T-helper 17 cell (primary cell): ENCODE measurements around the gene SEC14L6. TPM values are rescaled to one million over a fixed set of nuclear protein-coding genes. Genes with fewer than 3 reads are reported as not detected.

Source experiments
- ATAC-seq: fragments of 150-1000 bp; cut with Tn5 transposase; 2 replicates; pipeline ENCODE4 v1.10.0; 2021; ENCODE audit warnings: mild to moderate bottlenecking, moderate library complexity
- DNase-seq, 3 donors: peaks; one replicate each; pipeline versions ENCODE4 v3.0.0 to v3.0.0-alpha.2; 2020 to 2021
- H3K9me3 ChIP-seq: one replicate; pipeline ENCODE4 v1.7.0; 2013; ENCODE audit warnings: low read length, mild to moderate bottlenecking; ENCODE audit not compliant: control insufficient read depth, poor library complexity, severe bottlenecking
- H3K27ac Mint-ChIP-seq: one replicate; pipeline ENCODE4 v1.8.0; 2022; ENCODE audit warnings: mild to moderate bottlenecking, moderate library complexity, mixed read lengths
- H3K27me3 Mint-ChIP-seq: one replicate; pipeline ENCODE4 v1.8.0; 2022; ENCODE audit warnings: mixed read lengths
- H3K36me3 Mint-ChIP-seq: one replicate; pipeline ENCODE4 v1.8.0; 2022; ENCODE audit warnings: low read depth, mixed read lengths
- H3K4me1 Mint-ChIP-seq: one replicate; pipeline ENCODE4 v1.8.0; 2022; ENCODE audit warnings: mild to moderate bottlenecking, mixed read lengths
- H3K4me3 Mint-ChIP-seq: one replicate; pipeline ENCODE4 v1.8.0; 2022; ENCODE audit warnings: mild to moderate bottlenecking, moderate library complexity, mixed read lengths
- total RNA-seq, 4 donors: library from RNA in 2 of 4; stranded (reverse) in 2 of 4; gene quantifications; one replicate each; pipeline ENCODE4 v1.2.3 and lab custom pipeline; 2022 to 2026

Gene SEC14L6
- total RNA-seq, 2 donors from 2014 or later: not detected

DNA sequence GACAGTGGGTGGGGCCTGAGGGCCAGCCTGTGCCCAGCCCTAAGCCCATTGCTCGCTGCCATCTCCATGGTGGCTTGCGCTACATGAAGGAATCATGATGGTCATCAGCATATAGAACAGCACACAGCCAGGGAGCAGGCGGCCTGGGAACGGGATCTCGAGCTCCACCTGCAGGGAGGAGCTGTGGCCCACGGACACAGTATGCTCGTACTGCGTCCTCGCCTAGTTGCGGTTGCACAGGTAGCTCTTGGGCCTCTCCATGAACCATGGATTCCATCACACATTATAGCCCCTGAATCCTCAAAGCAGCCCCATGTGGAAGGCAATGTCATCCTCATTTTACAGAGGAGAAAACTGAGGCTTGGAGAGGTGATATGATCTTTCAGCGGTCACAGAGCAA, 56.1 kb downstream of the SEC14L6 start:
- Mint-ChIP-seq H3K27me3 (peaks cover 34% of the 10 kb centered on the region), H3K4me1 (no peaks in the 10 kb centered on the region), H3K4me3 (no peak overlapping the region), H3K27ac (no peak overlapping the region), H3K36me3 (no peaks in the 10 kb centered on the region)
- H3K9me3 ChIP-seq: no peaks in the 10 kb centered on the region
- DNase-seq (no peak), ATAC-seq (no peak)

DNA sequence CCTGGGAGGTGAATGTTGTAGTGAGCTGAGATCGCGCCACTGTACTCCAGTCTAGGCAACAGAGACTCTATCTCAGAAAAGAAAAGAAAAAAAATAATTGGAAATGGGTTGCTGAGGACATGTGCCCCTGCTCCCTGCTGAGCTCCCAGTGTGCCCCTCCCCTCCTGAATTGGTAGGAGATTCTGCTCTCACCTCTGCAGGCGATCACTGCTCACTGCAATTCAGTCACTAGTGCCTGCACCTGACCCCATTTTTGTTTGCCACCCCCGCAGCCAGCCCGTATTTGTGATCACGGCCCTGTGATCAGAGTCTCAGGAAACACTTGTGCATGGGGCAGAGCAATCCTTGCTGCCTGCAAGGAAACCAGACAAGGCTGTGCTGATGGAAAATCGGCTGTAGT, 58.4 kb downstream of the SEC14L6 start:
- H3K9me3 ChIP-seq: no peaks in the 10 kb centered on the region
- H3K27ac Mint-ChIP-seq: no peak overlapping the region
- H3K4me1 Mint-ChIP-seq: no peaks in the 10 kb centered on the region
- no peaks in the 10 kb centered on the region for H3K36me3 Mint-ChIP-seq
- ATAC-seq (no peak), DNase-seq (no peak)
- H3K27me3 Mint-ChIP-seq: peaks cover 20% of the 10 kb centered on the region
- no peak overlapping the region for H3K4me3 Mint-ChIP-seq

DNA sequence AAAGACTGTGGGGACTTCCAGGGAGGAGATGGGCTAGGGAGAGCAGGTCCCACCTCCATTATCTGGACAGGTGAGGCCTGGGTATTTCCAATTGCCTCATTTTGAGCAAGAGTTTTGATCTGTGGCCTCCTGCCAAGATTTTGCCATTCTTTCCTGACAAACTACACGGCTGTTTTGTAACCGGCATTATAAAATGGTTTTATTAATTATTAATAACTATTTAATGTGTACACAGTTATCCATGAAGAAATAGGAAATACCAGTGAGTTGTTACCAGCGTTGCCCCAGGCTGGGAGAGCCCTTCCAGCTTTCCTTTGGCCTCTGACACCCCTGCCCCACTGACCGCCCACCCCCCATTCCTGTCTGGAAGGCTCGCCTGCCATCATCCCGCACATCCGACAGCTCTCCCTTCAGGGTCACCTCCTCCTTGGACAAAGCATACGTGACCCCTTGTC, 59.9 kb downstream of the SEC14L6 start:
- Mint-ChIP-seq H3K4me1 (no peaks in the 10 kb centered on the region), H3K27me3 (peaks cover 20% of the 10 kb centered on the region), H3K27ac (no peak overlapping the region), H3K36me3 (no peaks in the 10 kb centered on the region), H3K4me3 (no peak overlapping the region)
- ATAC-seq (no peak), DNase-seq (no peak)
- no peaks in the 10 kb centered on the region for H3K9me3 ChIP-seq

DNA sequence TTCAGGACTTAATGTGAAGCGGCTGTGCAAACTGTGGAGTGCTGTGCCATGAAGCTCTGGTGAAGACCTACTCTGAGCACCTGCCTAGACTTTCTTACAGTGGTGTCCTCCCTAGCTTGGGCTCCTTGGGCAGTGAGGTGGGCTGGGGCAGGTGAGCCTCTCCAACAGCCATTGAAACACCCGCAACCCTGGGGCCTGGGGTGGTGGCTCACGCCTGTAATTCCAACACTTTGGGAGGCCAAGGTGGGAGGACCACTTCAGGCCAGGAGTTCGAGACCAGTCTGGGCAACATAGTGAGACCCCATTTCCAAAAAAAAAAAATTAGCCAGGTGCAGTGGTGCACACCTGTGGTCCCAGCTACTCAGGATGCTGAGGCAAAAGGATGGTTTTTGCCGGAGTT, 60.4 kb downstream of the SEC14L6 start:
- H3K9me3 ChIP-seq: no peaks in the 10 kb centered on the region
- ATAC-seq (no peak), DNase-seq (no peak)
- H3K27me3 Mint-ChIP-seq: peaks cover 25% of the 10 kb centered on the region
- H3K4me3 Mint-ChIP-seq: no peak overlapping the region
- H3K4me1 Mint-ChIP-seq: no peaks in the 10 kb centered on the region
- no peaks in the 10 kb centered on the region for H3K36me3 Mint-ChIP-seq
- H3K27ac Mint-ChIP-seq: no peak overlapping the region

DNA sequence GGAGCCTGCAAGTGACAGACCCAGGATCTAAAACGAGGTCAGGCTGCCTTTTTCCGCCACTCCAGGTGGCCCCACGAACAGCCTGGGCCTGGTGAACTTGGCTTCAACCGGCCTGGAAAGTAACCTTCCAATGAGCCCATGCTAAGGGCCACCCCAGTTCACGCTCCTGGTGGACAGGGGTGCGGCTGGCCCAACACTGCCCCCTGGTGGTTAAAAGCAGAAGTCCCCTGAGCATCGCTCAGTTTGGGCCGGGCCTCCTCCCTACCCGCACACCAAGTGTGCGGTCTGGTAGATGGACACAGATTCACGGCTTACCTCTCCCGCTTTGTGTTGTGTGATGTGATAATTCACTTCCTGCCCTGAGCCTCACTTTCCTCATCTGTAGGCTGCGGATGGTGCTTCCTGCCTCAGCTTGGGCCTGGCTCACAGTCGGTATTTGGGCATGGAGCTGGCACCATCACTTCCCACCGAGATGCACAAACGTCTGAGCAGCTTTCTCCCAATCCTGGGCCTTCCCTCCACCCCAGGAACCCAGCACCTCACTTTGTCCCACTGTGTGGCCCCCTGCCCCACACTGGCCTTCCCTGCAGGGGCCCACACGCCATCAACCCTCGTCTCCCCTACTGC, 61.1 kb downstream of the SEC14L6 start:
- peaks cover 18% of the 10 kb centered on the region for H3K27me3 Mint-ChIP-seq
- DNase-seq: peak; percentile 53 to 74 (median 62)
- no peaks in the 10 kb centered on the region for H3K36me3 Mint-ChIP-seq
- peak; percentile 99 for ATAC-seq
- no peak overlapping the region for H3K4me3 Mint-ChIP-seq
- no peaks in the 10 kb centered on the region for H3K4me1 Mint-ChIP-seq
- H3K27ac Mint-ChIP-seq: peak overlapping the region; percentile 32
- no peaks in the 10 kb centered on the region for H3K9me3 ChIP-seq

DNA sequence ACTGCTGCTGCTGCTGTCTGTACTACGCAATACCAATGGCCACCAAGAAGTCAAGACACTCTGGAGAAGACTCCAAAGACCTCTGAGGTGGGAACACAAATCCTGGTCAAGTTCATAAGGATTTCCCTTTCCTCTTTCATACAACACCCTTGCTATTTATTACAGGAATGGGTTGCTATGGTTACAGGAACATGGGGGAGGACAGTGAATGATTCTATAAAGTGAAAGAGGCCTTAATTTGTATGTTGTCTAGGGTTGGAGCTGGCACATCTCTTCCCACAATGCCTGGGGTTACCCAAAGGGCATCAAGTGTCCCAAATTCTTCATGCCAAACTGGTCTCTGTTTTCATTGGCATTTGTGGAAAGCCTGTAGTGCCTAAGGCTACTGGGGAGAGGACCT, 63.4 kb downstream of the SEC14L6 start:
- H3K27ac Mint-ChIP-seq: peak overlapping the region; percentile 14
- no peak overlapping the region for H3K4me3 Mint-ChIP-seq
- no peak for ATAC-seq
- H3K9me3 ChIP-seq: no peaks in the 10 kb centered on the region
- no peaks in the 10 kb centered on the region for H3K4me1 Mint-ChIP-seq
- no peaks in the 10 kb centered on the region for H3K36me3 Mint-ChIP-seq
- no peak for DNase-seq
- peaks cover 20% of the 10 kb centered on the region for H3K27me3 Mint-ChIP-seq

DNA sequence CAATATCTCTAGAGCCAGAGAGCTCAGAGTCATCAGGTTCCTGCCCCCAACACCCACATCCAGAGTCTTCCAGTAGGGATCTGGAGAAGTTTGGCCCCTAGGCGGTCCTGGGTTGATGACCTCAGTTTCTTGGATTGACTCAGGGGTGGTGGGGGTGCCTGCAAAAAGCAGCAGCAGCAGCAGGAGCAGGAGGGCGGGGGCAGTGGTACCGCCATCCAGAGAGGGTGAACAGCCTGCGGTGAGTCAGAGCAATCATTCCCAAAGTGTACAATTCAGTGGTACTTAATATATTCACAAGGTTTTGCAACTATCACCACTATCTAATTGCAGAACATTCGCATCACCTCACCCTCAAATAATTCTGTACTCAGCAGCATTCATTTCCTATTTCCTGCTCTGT, 64.8 kb downstream of the SEC14L6 start:
- no peak overlapping the region for H3K27ac Mint-ChIP-seq

DNA sequence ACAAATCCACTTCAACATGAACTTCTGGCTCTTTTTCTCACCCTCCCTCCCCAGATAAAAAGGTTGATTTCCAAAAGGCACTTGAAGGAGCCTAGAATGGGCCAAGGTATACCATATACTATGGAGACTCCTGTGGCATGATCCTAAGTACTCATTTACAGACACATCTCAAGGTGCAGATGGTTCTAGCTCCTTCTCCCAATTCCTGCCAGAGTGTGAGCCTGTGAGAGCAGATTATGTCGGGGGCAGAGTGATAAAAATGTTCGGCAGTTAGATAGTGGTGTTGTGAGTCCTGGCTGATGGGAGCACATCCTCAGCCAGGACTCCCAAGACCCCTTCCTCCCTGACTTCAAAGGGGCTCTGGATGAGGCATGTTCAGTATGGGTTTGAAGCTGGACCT, 66.6 kb downstream of the SEC14L6 start:
- no peaks in the 10 kb centered on the region for H3K9me3 ChIP-seq
- H3K4me1 Mint-ChIP-seq: peaks cover 5% of the 10 kb centered on the region
- H3K36me3 Mint-ChIP-seq: no peaks in the 10 kb centered on the region
- peaks cover 26% of the 10 kb centered on the region for H3K27me3 Mint-ChIP-seq
- no peak overlapping the region for H3K4me3 Mint-ChIP-seq
- no peak overlapping the region for H3K27ac Mint-ChIP-seq
- no peak for DNase-seq
- no peak for ATAC-seq

More for the DNA sequence above, 64.8 kb downstream of the SEC14L6 start:
- Mint-ChIP-seq H3K4me1 (peaks cover 3% of the 10 kb centered on the region), H3K27me3 (peaks cover 20% of the 10 kb centered on the region), H3K4me3 (no peak overlapping the region), H3K36me3 (no peaks in the 10 kb centered on the region)
- H3K9me3 ChIP-seq: no peaks in the 10 kb centered on the region
- DNase-seq: no peak
- ATAC-seq: no peak

DNA sequence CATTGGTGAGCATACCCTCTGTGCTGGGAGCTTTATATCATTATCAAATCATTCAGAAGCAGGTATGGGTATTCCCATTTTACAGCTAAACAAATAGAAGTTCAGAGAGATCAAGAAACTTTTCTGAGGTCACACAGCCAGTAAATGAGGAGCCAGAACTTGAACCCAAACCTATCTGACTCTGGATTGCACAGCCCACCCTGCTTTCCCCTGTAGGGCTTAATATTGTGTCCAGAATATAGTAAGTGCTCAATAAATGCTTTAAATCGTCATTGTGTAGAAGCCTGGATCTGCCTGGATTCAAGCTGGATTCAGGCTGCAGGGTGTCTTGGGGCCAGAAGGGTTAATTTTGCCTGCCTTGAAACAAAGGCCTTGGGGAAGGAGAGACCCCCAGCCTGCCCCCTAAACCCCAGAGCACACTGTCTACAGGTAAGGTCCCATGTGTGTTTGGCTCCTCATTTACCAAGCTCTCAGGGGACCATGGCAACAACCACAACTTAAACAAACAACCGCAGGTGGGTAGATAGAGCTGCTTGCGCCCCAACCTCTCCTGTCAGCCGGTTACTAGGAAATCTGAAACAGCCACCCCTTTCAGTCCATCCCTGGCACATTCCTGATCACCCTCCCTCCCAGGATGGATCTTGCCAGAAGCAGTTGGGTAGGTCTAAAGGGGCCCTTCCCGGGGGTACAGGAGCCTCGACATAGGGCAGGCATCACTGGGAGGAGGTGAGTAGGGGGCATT, 71.7 kb downstream of the SEC14L6 start:
- H3K9me3 ChIP-seq: no peaks in the 10 kb centered on the region
- peaks cover 11% of the 10 kb centered on the region for H3K27me3 Mint-ChIP-seq
- H3K4me1 Mint-ChIP-seq: peaks cover 17% of the 10 kb centered on the region
- ATAC-seq (peak; percentile 94), DNase-seq (no peak)
- no peak overlapping the region for H3K4me3 Mint-ChIP-seq
- peak overlapping the region; percentile 72 for H3K27ac Mint-ChIP-seq
- peaks cover 3% of the 10 kb centered on the region for H3K36me3 Mint-ChIP-seq

DNA sequence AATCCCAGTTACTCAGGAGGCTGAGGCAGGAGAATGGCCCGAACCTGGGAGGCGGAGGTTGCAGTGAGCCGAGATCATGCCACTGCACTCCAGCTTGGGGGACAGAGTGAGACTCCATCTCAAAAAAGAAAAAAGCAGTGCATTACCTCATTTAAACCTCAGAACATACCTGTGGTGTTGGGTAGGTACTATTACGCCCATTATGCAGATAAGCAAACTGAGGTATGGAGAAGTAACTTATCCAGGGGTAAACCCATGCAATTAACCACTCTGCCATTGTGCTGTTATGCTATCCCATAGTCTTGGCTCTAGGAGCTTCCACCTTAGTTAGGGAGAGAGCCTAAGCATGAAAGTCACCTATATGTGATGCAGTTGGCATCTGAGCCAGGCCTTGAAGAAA, 72.4 kb downstream of the SEC14L6 start:
- no peak for DNase-seq
- H3K36me3 Mint-ChIP-seq: peaks cover 3% of the 10 kb centered on the region
- H3K27ac Mint-ChIP-seq: peak overlapping the region; percentile 72
- H3K27me3 Mint-ChIP-seq: peaks cover 10% of the 10 kb centered on the region
- ATAC-seq: no peak
- no peaks in the 10 kb centered on the region for H3K9me3 ChIP-seq
- no peak overlapping the region for H3K4me3 Mint-ChIP-seq
- H3K4me1 Mint-ChIP-seq: peaks cover 17% of the 10 kb centered on the region

DNA sequence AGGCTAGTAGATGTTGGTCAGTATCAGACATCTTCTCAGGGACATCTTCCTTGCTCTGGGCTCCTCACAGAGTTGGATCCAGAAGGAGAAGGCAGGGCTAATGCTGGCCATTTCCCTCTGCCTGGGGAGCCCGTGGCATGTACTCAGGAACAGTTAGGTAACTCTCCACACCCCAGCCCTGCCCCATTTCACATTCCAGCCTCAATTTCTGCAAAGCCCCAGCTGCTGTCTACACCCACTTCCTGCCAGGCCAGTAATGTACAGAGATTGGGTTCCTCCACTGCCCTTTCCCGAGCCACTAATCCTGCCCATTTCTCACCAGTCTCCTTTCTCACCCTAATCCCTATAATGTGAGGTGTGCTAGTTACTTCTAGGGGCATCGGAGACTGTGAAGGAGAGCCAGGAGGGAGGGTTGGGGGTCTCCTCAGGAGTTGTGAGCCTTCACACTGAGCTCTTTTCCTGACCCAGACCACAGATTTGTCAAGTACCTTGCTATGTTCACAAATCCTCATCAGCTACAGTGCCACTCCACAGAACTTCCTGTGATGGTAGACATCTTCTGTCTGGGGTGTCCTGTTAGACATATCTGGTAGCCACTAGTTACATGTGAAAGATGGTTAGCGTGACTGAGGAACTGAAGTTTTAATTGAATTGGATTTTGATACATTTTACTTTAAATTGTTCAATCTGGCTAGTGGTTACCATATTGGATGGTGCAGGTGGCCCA, 73.4 kb downstream of the SEC14L6 start:
- Mint-ChIP-seq H3K27ac (no peak overlapping the region), H3K36me3 (peaks cover 3% of the 10 kb centered on the region), H3K4me3 (no peak overlapping the region), H3K27me3 (peaks cover 10% of the 10 kb centered on the region), H3K4me1 (peaks cover 17% of the 10 kb centered on the region)
- H3K9me3 ChIP-seq: no peaks in the 10 kb centered on the region
- ATAC-seq (no peak), DNase-seq (no peak)
